T47D (cell line): Measurements from ENCODE around the gene DOCK2.
"Not testable (repeated sequence)": the region's sequence is repeated elsewhere in the genome, so short reads cannot be mapped to it uniquely, and the experiment has no call there.

Experiments used
- DNase-seq, 2 experiments: peaks; one replicate each; pipeline versions ENCODE4 v3.0.0 to v3.0.0-alpha.2; 2011 to 2012; ENCODE audit warnings: low read depth in 1 of 2, low spot score in 1 of 2
- JUND ChIP-seq: IDR thresholded peaks from 2 replicates; pipeline ENCODE4 v1.6.1; 2012; ENCODE audit warnings: low read depth
- in situ Hi-C: cut with HindIII; loops from 2 replicates; pipeline ENCODE4 v1.10.0; 2016; ENCODE audit warnings: low sequenced_read_pairs, low pct_unique_long_range_greater_than_20kb

DOCK2 gene

GRCh38 chr5:169648725-169649310 lies 11.7 kb downstream of the DOCK2 start:
- TF ChIP-seq JUND = no peak
- no peak for DNase-seq
- in situ Hi-C loops = no loop called here

DNA sequence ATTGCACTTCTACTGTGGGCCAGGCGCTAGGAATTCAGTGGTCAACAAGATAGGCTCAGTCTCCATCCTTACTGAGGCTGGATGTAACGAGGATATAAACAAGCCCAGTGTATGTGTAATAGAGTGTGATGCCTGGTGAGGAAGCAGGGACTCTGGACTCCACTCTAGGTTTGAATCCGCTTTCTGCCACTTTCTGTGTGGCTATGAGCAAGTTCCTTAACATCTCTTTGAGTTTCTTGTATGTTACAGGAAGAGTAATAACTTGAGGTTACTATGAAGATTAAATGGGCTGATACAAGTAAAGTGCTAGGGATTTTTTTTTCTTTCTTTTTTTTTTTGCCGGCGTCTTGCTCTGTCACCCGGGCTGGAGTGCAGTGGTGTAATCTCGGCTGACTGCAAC lies 12.4 kb downstream of the DOCK2 start:
- no peak for DNase-seq
- in situ Hi-C loops = no loop called here
- TF ChIP-seq JUND = no peak

GRCh38 chr5:169650701-169651331 lies 13.7 kb downstream of the DOCK2 start:
- DNase-seq = no peak
- no peak for TF ChIP-seq JUND
- in situ Hi-C loops = no loop called here

- in situ Hi-C loops = no loop called here
- DNase-seq = no peak
- TF ChIP-seq JUND = no peak
Measured at GRCh38 chr5:169651526-169651925, 14.5 kb downstream of the DOCK2 start.

DNA sequence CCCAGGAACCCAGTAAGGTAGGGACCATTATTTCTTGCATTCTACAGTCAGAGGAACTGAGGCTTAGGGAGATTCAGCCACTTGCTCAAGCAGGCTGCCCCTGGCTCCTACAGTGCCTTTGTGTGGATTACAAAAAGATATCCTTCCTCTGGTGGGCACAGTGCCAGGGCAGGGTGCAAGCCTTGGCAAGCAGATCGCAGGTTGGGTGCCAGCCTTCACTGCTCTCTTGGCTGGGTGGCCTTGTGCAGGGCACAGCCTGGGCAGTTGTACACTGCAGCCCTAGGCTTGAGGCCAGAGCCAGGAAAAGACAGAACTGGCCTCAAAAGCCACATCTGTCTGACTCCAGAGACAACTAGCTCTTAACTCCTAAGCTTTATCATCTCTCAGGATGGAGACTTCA lies 15.0 kb downstream of the DOCK2 start:
- in situ Hi-C loops = no loop called here
- DNase-seq = no peak
- no peak for TF ChIP-seq JUND

DNA sequence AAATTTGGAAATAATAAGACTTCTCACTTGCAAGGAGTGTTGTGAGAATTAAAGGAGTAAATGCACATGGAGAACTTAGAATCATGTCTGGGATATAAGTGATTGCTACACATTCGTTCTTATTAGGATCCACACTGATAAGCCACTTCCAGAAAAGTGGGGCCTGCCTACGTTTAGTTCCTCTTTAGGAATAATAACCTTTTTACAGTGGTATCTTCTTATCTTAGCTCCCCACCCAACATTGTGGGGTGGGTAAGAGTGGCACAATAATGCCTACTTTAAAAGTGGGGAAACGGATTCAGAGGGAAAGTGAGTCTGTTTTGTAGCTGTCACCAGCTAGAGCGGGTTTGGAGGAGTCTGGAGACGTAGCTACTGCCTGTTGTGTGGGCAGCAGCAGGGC lies 16.0 kb downstream of the DOCK2 start:
- no peak for DNase-seq
- in situ Hi-C loops = no loop called here
- no peak for TF ChIP-seq JUND

- no peak for TF ChIP-seq JUND
- DNase-seq = no peak
- in situ Hi-C loops = no loop called here
Measured at GRCh38 chr5:169655353-169655752, 18.3 kb downstream of the DOCK2 start.

GRCh38 chr5:169656125-169656901 lies 19.2 kb downstream of the DOCK2 start:
- in situ Hi-C loops = no loop called here
- TF ChIP-seq JUND = no peak
- no peak for DNase-seq

- no peak for DNase-seq
- in situ Hi-C loops = no loop called here
- TF ChIP-seq JUND = no peak
Measured at GRCh38 chr5:169657127-169657526, 20.1 kb downstream of the DOCK2 start.

- DNase-seq, in situ Hi-C loops: not testable (repeated sequence)
Measured at GRCh38 chr5:169662451-169662850, 25.4 kb downstream of the DOCK2 start.

DNA sequence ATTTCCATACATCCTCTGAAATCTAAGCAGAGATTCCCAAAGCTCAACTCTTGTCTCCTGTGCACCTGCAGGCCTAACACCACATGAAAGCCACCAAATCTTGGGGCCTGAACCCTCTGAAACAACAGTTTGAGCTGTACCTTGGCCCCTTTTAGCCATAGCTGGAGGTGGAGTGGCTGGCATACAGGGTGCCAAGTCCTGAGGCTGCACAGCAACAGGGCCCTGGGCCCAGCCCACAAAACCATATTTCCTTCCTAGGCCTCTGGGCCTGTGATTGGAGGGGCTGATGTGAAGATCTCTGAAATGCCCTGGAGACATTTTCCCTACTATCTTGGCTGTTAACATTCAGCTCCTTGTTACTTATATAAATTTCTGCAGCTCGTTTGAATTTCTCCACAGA lies 26.5 kb downstream of the DOCK2 start:
- DNase-seq = no peak
- in situ Hi-C loops = no loop called here
- TF ChIP-seq JUND = no peak

DNA sequence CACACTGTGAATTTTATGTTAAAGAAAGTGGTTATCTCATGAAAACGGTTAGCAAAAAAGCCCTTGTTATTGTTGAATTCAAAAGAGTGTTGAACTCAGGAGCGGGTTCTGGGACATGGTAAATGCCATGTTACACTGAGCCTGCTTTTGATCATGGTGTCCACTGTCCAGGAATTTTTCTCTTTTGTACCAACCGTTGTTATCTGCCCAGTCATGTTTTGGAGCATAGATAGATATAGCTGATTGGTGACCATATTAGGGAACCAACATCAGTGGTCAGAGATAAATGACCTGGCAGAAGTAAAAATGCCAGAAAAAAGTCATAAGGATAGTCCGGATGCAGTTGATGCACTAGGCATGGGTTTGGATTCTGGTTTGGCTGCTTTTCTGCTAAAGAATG lies 29.3 kb downstream of the DOCK2 start:
- in situ Hi-C loops = no loop called here
- TF ChIP-seq JUND = no peak
- no peak for DNase-seq

DNA sequence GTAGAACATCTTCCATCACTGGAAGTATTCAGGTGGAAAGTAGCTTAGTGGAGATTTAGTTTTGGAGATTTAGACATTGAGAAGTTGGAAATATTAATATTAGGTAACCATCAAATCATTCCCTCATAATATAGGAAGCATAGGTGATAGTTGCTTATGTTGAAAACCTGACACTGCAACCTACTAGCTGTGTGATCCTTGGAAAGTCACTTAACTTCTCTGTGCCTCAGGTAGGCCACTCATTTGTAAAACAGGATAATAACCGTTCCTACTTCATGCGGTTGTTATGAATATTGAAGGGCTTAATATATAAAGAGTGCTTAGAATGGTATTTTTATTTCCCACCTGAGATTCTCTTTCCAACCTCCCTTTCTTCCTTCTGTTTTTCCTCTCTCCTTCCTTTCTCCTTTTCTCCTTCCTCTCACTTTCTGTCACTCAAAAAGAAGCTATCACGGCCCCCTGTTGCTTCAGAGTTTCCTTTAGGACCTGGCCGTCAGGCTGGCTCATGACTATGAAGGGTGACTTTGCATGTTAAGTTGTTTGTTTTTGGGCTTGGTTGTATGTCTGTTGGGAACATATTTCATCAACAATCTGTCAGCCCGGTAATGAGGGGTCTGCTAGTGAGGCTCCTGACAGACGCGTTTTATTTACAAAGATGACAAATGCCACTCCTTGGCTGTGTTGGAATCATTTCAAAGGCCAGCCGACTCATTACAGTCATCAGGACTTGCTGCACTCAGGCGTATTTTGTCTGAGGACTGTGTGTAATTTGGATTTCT lies 31.0 kb downstream of the DOCK2 start:
- no peak for TF ChIP-seq JUND
- DNase-seq = no peak
- in situ Hi-C loops = no loop called here
